VCaP (cell line): ENCODE measurements around the gene SAMD3.

Experiments used
- H3K27ac ChIP-seq: fragments of 450-650 bp; 2 replicates; pipeline ENCODE4 v1.5.1; 2017
- CTCF ChIP-seq: fragments of 450-650 bp; conservative IDR thresholded peaks from 2 replicates; pipeline ENCODE4 v1.5.1; 2017; ENCODE audit warnings: mild to moderate bottlenecking, moderate library complexity

SAMD3 gene

DNA sequence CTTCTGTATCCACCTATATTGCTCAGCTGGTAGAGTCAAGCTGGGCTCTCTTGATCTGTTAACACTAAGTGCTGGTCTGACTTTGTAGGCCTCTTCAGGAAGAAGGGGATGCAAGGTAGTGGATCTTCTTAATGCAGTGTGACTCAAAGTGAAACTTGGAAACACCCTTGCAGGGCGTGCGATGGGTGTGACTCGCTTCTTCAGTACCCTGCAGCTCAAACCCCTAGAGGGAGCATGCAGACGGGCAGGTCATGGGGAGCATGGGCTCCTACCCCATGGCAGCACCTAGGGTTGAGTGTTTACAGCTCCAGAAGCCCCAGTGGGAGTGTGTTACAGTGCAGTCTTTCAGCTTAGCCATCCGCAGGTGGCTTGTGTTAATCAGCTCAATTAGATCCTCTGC, 757 bp upstream of the SAMD3 start:
- TF ChIP-seq CTCF, result no peak
- no peak overlapping the region for H3K27ac ChIP-seq

DNA sequence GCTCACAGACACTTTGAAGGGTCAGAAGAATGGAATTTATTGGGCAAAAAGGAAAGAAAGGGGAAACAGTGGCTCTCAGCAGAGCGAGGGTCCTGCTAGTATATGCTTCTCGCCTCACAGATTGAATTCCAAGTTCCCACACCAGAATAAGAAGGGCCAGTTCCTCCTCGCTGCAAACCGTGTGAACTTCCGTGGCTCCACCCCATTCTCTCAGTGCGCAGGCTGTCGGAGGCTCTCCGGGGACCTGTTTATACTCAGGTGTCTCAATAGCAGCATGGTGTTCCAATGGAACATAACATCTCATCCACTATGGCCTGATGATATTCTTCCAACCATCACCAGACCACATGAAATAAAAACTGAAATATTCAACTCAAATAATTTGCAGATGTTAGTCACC, 4.6 kb downstream of the SAMD3 start:
- no peak overlapping the region for H3K27ac ChIP-seq
- TF ChIP-seq CTCF, result no peak

GRCh38 chr6:130216620-130217019, 6.1 kb downstream of the SAMD3 start:
- no peak for TF ChIP-seq CTCF
- H3K27ac ChIP-seq, result no peak overlapping the region

DNA sequence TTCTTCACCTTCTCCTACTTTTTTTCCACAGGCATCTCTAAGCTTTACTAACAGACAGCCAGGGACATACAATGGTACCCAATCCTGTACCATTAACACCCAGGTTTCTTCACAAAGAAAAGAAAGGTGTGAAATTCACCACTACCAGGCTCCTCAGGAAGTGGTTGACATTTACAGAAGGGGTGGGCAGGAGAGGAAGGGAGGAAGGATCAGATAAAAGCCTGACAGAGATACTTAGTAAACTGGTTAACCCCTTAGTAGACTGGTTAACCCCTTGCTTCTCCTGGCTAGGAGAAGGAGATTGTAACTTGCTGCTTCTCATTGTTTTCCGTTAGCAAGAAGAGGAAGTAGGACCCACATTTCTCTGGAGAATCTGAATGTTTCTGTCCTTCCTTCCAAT, 7.2 kb downstream of the SAMD3 start:
- TF ChIP-seq CTCF, result no peak
- H3K27ac ChIP-seq, result no peak overlapping the region

- TF ChIP-seq CTCF, result no peak
- no peak overlapping the region for H3K27ac ChIP-seq
Measured at GRCh38 chr6:130212215-130212874, 10.4 kb downstream of the SAMD3 start.

DNA sequence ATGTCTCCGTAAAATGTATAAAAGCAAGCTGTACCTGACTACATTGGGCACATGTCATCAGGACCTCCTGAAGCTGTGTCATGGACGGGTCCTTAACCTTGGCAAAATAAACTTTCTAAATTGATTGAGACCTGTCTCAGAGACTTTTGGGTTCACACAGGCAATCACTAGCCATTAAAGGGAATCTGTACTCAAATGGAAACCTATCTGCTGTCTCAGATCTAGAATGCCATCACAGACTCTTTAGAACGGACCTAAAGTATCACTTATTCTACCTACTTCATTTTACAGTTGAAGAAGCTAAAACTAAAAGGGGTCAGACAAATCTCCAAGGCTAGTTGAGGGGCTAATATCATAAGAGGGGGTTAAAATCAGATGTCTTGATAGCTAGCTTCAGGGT, 11.1 kb downstream of the SAMD3 start:
- H3K27ac ChIP-seq, result no peak overlapping the region
- no peak for TF ChIP-seq CTCF

DNA sequence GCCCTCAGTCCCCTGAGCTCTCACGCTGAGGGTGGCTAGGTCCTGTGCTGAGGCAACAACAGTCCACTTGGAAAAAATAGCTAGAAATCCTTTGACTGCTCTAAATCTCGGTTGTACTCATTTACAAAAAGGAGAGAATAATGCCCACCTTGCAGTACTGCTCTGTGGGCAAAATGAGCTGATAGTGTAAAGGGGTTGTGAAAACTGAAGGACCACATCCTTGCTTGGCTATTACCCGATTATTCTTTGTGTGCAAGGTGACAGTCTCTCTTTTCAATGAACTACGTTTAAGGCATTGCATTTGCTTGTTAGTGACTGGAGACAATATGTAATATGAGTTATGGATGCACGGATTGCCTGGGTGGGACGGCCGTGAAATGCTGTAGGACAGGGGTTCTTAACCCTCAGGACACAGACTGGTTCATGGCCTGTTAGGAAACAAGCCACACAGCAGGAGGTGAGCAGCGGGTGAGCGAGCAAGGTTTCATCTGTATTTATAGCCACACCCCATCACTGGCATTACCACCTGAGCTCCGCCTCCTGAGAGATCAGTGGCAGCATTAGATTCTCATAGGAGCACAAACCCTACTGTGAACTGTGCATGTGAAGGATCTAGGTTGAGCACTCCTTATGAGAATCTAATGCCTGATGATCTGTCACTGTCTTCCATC, 14.6 kb downstream of the SAMD3 start:
- H3K27ac ChIP-seq, result no peak overlapping the region
- no peak for TF ChIP-seq CTCF
